IPS-18c (cell line): ENCODE data around the gene PRUNE1.

Source experiments
- H3K4me3 ChIP-seq: 2 replicates; pipeline ENCODE4 v1.7.0; 2013; ENCODE audit warnings: low read depth, mild to moderate bottlenecking, low read length, moderate library complexity; ENCODE audit not compliant: insufficient read depth
- H3K9me3 ChIP-seq: one replicate; pipeline ENCODE4 v1.6.1; 2013; ENCODE audit warnings: mild to moderate bottlenecking, low read length, moderate library complexity; ENCODE audit not compliant: control insufficient read depth, insufficient read depth

PRUNE1 gene

DNA sequence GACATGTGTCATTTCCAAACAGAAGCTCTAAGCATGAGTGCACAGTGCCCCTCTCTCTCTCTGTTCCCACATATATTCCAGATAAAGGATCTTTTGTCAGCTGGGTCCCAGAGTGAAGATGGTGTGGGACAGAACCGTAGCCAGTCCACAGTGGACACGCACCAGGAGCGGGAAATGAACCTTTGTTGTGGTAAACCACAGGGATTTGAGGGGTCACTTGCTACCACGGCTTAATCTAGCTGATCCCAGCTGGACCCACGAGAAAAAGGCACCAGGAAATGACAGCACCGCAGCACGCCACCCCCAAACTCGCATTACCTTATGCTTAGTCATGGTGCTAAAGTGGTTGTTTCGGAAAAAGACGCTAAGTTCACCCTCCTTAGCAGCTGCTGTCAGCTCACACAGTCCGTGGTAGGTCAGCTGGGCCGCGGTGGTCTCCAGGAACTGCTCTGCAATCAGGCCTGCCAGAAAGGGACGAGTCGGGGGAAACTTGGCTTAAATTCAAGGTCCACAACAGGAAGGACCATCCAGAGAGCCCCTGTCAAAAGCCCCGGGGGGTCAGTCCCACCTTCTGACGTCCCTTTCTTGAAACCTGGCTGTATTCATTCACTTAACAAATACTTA, 9.1 kb upstream of the PRUNE1 start:
- Histone ChIP-seq H3K9me3 (peaks cover 2% of the 10 kb centered on the region), H3K4me3 (no peak overlapping the region)

DNA sequence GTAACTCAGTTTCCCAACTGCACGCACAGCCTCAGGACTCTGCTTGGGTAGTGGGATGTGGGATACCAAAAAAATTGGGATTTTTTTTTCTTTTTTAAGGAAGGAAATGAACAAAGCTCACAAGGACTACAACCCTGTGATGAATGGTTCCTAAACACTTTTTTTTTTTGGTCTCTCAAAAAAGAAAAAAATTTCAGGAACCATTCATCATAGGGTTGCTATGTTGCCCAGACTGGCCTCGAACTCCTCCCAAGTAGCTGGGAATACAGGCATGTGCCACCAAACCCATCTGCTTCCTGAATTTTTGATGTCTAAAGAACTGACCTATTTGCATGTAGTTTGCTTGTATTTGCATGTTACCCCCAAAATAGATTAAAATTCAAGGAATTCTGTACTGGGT, 8.3 kb upstream of the PRUNE1 start:
- Histone ChIP-seq H3K9me3 (peaks cover 2% of the 10 kb centered on the region), H3K4me3 (no peak overlapping the region)

DNA sequence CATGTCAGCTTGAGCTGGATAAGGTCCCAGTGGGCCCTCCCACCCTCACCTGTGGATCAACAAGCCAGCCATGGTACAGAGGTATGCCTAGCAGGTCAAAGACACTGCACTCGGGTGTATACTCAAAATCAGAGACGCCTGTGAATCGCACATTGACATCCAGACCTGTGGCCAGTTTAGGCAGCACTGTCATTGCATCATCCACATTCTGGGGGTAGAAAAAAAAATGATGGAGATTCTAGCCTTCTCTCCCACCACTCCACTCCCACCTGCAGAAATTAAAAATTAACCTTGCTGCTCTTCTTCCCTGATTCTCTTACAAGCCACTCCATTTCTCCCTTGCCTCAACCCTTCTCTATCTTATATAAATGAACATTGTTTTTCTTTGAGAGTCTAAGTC, 7.8 kb upstream of the PRUNE1 start:
- H3K9me3 ChIP-seq: peaks cover 2% of the 10 kb centered on the region

DNA sequence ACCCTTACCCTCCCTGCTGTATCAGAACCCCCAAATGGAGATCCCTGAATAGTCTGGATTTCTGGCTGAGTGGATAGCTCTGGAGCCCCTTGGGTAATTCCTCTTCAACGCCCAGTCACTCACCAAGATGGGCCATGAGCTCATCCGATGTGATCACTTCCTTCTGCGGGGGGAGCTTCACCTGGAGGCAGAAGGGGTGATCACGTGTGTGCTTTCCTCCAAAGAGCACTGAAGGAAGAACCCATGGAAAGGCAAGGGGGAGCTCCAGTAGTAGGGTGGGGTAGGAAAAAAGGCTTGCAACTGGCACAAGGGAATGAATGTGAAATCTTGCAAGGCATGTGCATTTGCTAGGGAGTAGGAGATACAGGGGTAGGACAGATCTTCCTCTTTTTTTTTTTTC, 6.6 kb upstream of the PRUNE1 start:
- H3K4me3 ChIP-seq: no peak overlapping the region
- peaks cover 2% of the 10 kb centered on the region for H3K9me3 ChIP-seq

More for the DNA sequence above, 7.8 kb upstream of the PRUNE1 start:
- H3K4me3 ChIP-seq: no peak overlapping the region

DNA sequence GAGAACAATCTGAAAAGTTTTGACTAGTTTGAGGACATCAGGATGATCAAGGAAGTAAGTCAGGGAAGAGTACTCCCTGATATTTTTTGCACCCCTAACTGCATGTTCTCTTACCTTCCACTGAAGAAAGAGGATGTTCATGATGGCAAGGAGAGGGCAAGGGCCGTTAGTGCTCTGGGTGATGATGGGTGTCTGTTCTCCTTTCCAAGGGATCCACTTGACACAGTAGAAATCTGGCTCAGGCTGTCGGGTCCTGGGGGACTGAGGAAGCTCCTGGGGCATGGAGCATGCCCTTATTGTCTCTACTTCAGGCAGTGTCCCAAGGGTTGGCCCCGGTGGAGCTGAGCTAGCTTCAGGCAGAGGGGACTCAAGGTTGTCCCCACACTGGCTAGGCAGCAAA, 6.2 kb upstream of the PRUNE1 start:
- H3K4me3 ChIP-seq: no peak overlapping the region
- H3K9me3 ChIP-seq: peaks cover 2% of the 10 kb centered on the region

DNA sequence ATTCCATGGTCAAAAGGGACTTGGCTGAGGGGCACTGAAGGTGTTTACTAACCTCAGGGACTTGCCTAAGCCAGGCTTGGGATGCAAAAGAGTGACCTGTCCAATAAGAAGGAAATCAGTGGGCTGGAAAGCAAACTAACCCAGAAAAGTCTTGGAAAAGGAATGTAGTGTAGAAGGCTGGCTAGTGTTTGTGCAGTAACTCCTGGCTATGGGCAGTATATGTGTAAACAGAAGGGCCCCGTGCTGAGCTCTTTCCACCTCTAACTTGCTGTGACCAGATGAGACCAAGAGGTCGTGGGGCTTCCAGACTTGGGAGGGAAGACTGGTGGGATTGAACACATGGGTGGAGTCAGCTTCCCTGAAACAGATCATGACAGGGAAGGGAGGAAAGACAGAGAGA, 5.6 kb upstream of the PRUNE1 start:
- Histone ChIP-seq H3K9me3 (peaks cover 2% of the 10 kb centered on the region), H3K4me3 (no peak overlapping the region)

DNA sequence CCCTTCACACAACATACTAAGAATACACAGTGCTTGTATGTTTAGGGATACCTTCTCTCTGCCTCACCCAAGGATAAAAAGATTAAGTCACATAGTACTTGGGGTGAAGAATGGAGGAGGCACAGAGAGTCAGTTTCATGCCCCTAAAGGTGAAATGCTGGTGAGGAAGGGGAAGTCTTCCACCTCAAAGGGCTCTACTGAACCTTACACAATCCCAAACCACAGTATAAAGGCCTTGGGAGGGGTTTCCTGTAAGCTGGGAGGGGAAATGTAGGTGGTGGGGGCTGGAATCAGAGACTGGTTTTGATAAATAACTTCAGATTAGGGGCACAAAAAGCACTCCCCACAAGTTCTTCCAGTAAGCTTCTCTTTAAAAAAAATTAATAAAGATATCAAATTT, 5.1 kb upstream of the PRUNE1 start:
- Histone ChIP-seq H3K9me3 (peaks cover 2% of the 10 kb centered on the region), H3K4me3 (no peak overlapping the region)

DNA sequence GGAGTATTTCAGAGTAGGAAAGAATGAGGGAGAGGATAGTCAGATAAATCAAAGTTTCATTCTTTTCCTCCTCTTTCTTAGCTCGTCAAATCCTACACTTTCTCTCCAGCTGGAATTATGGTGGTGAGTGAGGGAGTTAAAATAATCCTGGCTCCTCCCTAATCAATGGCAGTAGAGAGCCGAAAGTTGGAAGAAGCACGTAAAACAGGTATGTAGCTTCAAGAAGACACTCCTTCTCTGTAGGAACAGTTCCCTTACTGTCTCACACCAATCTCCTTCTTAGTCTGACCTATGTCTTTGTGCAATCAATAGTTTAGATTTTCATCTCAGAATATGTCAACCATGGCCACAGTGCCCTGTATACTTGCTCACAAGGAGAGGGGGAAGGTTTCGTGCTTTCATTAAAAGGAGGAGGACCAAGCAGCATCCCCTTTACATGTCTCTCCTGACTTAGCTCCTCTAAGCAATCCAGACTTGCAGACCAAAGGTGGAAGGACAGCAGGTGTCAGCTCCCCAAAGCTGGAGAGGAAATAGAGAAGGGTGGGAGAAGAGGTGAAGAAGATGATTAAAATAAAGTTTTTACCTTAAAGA, 2.4 kb upstream of the PRUNE1 start:
- peaks cover 2% of the 10 kb centered on the region for H3K9me3 ChIP-seq
- H3K4me3 ChIP-seq: peak overlapping the region; percentile 50

DNA sequence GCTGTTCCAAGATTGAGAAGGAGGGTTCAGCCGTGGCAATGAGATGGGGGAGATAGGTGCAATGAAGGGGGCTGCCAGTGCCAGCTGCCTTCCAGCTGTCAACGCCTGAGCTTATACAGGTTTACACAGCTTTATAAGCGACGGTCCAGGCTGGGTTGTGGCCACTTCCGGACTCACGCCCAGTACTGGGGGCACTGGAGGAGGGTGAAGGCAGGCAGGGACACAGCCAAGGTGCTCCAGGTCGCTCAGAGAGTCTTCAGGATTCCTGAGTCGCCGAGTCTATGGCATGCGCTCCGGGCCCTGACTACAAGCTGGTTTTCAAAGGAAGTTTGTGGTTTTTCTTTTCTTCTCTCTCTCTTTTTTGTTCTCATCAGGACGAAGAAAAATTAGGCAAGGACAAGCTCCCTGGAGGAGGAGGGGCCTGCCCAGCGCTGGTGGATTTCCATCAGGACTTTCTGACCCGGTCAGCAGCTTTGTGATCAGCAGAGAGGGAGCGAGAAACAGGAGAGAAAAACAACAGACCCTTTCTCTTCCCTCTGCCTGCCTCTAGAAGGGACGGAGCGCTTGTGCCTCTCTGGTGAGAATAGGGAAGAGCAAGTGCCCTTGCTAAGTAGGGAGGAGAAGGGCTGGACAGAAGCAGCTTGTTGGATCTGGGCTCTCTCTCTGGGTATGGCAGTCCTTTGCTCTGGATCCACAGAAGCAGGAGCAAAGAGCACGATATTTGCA, 1.8 kb upstream of the PRUNE1 start, which contains the start of gene MINDY1:
Gene MINDY1 (minus strand): TSS at position 576 of the 726 bp plus-strand sequence. CDS start 4,285 bp downstream, outside the sequence.
- Histone ChIP-seq H3K4me3 (peak within 1 kb of the TSS; percentile 50), H3K9me3 (no peaks in the 10 kb centered on the region)

DNA sequence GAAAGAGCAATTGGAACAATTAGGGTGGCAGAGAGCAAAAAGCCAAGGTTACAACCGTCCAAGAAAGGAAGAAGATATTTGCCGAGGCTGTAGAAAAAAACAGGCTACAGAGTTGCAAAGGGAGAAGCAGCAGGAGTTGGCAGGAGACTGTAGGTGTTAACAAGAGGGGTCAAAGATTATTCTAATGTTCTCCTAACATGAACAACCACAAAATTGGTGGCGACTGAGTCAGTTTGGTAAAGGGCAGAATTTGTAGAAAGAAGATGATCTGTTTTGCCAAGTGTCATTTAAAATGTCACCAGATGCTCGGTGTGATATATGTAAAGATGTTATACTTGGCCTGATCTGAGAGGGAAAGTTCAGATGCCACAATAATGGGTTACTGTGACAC, 401 bp upstream of the PRUNE1 start:
- Histone ChIP-seq H3K9me3 (no peaks in the 10 kb centered on the region), H3K4me3 (peak overlapping the region; percentile 5)

DNA sequence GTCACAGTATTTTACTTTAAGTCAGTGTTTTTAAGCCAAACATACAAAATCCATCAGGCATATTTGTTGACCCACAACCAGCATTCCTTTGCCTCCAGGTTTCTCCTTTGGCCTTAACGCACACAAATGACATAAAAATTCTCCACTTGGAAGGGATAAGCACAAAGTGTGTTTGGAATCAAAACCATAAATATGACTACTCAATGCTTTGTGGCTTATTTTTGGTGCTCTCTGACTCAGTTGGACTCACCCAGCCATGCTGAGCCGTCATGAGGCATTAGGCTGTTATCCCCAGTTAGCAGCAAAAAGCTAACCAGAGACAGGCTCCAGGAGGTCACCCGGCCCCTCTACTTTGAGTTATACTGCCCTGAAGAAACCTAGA, 948 bp downstream of the PRUNE1 start:
- H3K4me3 ChIP-seq: peak overlapping the region; percentile 100
- no peaks in the 10 kb centered on the region for H3K9me3 ChIP-seq

DNA sequence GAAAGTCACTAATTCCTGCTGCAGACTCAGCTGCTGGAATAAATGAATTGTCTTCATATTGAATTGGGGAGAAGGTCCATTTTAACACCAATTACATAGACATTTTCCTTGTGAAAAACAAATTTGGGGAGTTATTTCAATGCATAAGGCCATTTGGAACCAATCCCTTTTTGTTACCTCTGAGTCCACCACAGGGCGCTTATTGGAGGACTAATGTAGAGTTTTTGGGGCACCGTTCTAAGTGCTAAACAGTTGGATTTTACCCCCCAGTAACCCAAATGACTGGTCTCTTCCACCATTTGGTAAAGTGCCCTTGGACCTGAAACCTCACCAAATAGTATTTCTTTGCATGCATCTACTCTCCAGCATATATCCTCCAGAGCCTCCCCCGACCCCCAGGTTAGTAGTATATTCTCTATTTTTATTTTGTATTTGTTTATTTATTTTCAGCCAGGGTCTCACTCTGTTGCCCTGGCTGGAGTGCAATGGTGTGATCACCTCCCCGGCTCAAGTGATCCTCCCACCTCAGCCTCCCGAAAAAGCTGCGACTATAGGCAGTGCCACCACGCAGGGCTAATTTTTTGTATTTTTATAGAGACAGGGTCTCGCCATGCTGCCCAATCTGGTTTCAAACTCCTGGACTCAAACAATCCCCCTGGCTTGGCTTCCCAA, 1.6 kb downstream of the PRUNE1 start:
- Histone ChIP-seq H3K9me3 (no peaks in the 10 kb centered on the region), H3K4me3 (no peak overlapping the region)

DNA sequence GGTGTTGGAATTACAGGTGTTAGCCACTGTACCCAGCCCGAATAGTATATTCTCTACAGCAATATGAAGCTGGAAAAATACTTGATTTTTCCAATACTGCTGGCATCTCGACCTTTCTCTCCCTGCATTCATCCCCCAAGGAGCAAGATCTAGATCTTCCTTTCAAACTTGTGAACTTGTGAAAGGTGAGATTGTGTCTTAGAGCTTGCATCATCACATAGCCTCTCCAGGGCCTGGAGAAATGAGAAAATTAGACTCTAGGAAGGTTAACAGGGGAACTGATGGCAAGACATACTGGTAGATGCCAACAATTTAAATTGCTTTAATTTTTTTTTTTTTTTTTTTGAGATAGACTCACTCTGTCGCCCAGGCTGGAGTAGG, 2.1 kb downstream of the PRUNE1 start:
- H3K9me3 ChIP-seq: no peaks in the 10 kb centered on the region
- H3K4me3 ChIP-seq: no peak overlapping the region

DNA sequence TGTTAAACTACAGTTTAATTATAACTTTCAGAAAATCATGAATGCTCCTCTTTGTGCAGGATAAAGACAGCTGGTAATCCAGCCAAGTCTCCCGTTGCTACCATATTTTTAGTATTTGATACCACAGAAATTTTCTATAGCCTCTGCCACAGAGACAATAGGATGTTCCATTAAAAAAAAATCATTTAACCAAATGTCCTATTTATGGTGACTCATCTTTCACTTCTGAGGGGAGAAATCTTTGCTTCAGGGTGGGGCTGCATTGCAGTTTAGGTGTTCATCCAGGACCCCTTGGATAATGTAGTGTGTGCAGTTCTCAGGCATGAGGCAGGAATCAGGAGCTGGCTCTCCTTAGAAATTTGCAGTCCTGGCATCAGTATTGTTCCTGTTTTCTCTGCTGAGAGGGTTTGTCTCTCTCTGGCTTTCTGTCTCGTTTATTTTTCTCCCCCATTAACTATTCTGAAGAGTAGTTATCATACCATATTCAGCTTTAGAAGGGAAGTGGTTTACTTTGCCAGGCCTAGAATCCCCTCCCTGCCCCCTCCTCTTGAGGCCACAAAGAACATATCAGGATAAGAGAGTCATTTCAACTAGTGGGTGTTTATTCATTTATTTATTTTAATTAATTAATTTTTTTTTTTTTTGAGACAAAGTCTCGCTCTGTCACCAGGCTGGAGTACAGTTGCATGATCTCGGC, 3.1 kb downstream of the PRUNE1 start:
- no peak overlapping the region for H3K4me3 ChIP-seq
- no peaks in the 10 kb centered on the region for H3K9me3 ChIP-seq

DNA sequence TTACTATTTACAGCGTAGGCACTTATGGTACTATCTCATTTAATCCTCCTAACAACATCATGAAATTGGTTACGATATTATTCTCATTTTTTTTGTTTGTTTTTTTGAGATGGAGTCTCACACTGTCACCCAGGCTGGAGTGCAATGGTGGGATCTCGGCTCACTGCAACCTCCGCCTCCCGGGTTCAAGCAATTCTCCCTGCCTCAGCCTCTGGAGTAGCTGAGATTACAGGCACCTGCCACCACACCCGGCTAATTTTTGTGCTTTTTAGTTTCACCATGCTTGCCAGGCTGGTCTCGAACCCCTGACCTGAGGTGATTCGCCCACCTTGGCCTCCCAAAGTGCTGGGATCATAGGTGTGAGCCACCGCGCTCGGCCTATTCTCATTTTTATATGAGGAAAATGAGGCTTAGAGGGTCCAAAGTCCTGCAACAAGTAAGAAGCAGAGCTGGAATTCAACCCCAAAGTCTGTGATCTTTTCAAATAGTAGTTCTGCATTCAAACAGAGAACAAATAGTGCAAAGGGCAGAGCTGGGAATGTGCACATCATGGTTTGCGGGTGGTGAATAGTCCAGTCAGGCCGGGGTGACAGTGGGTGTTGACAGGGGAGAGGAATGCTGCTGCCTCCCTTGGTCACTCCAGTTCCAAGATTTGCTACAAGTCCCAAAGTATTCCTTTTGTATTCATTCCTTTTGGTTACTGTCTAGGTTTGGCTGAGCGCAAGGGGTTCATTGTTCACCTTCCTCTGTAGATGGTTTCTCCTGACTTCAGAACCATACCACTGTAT, 4.6 kb downstream of the PRUNE1 start:
- Histone ChIP-seq H3K4me3 (no peak overlapping the region), H3K9me3 (no peaks in the 10 kb centered on the region)

DNA sequence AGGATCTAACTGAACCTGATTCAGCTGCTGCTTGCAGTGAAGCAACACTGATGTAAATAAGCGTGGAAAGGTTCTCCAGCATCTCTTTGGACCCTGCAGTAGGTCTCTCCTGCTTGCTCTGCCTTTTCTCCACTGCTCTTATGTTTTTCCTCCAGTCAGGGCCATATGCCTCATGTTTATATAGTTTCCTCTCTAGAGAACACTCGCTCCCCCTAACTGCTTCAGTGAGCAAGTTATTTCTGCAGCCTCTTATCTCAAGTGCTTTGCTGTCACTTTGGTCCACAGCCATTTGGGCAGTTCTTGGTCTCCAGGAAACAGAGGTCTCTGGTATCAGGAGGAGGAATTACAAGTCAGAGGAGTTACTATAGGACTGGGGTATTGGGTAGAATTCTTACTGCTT, 5.3 kb downstream of the PRUNE1 start:
- H3K4me3 ChIP-seq: no peak overlapping the region

More for the DNA sequence above, 5.3 kb downstream of the PRUNE1 start:
- no peaks in the 10 kb centered on the region for H3K9me3 ChIP-seq
